CD4-positive, alpha-beta T cell treated with Interleukin-15 for 4 hours (primary cell): ENCODE results near the gene VAV2.
"Not testable (repeated sequence)": the region's sequence is repeated elsewhere in the genome, so short reads cannot be mapped to it uniquely, and the experiment has no call there.

Experiments used
- DNase-seq: peaks from one replicate; pipeline ENCODE4 v3.0.0-alpha.2; 2020; ENCODE audit warnings: low spot score

The VAV2 gene

GRCh38 chr9:133935328-133936005 is 56.7 kb downstream of the VAV2 start:
- DNase-seq, result no peak

GRCh38 chr9:133934482-133935232 is 57.5 kb downstream of the VAV2 start:
- DNase-seq, result no peak

GRCh38 chr9:133933426-133934026 is 58.6 kb downstream of the VAV2 start:
- no peak for DNase-seq

- no peak for DNase-seq
These were observed 59.5 kb downstream of the VAV2 start for GRCh38 chr9:133932633-133933032.

- no peak for DNase-seq
These were observed 59.9 kb downstream of the VAV2 start for GRCh38 chr9:133932181-133932580.

- DNase-seq, result no peak
These were observed 61.2 kb downstream of the VAV2 start for GRCh38 chr9:133930682-133931485.

GRCh38 chr9:133930046-133930681 is 62.0 kb downstream of the VAV2 start:
- DNase-seq, result no peak

GRCh38 chr9:133929599-133929998 is 62.5 kb downstream of the VAV2 start:
- DNase-seq, result no peak

- DNase-seq, result no peak
These were observed 63.8 kb downstream of the VAV2 start for GRCh38 chr9:133928248-133928764.

- DNase-seq, result no peak
These were observed 65.1 kb downstream of the VAV2 start for GRCh38 chr9:133927041-133927440.

GRCh38 chr9:133926165-133926856 is 65.8 kb downstream of the VAV2 start:
- no peak for DNase-seq

GRCh38 chr9:133924453-133924852 is 67.7 kb downstream of the VAV2 start:
- DNase-seq, result no peak

GRCh38 chr9:133923608-133924007 is 68.5 kb downstream of the VAV2 start:
- DNase-seq, result not testable (repeated sequence)

GRCh38 chr9:133921866-133922265 is 70.3 kb downstream of the VAV2 start:
- DNase-seq, result no peak

GRCh38 chr9:133920471-133920870 is 71.7 kb downstream of the VAV2 start:
- DNase-seq, result no peak

GRCh38 chr9:133919253-133920115 is 72.6 kb downstream of the VAV2 start:
- no peak for DNase-seq

- DNase-seq, result no peak
These were observed 73.9 kb downstream of the VAV2 start for GRCh38 chr9:133918111-133918813.

- no peak for DNase-seq
These were observed 74.7 kb downstream of the VAV2 start for GRCh38 chr9:133917375-133917774.

- no peak for DNase-seq
These were observed 76.0 kb downstream of the VAV2 start for GRCh38 chr9:133916159-133916541.
